Measurements from ENCODE around the gene CA5A.
"Not testable (repeated sequence)": the region's sequence is repeated elsewhere in the genome, so short reads cannot be mapped to it uniquely, and the experiment has no call there.

DNA sequence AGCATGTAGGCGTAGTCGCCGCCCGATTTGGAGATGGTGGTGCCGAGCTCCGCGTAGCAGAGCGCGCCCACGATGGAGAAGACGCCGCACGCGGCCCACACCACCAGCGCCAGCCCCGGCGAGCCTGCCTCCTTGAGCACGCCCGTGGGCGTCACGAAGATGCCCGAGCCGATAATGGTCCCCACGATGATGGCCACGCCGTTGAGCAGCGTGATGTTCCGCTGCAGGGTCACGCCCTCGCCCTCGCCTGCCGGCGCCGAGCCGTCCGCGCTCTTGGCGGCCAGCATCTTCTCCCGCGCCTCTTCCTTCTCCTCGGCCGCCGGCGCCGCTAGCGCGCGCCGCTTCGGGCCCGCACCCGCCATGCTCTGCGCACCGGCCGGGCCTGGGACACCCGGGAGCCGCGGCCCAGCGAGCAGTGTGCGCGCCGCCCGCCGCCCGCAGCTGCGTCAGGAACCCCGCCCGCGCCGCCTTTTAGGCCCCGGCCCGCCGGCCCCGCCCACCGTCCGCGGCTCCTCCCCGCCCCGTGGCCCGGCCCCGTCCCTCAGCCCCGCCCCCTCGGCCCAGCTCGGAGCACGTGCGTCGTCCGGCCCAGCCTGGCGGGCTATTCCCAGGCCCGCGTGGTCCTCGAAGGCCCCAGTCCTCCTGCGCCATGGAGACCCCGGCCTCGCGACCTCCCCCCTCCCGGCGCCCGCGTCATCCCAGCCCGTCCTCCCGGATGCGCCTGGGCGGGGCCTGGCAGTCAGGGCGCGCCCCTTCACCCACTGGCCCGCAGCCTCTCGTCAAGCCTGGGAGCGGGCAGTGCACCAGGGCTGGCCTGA is 67.1 kb downstream of the CA5A start, which contains the start of gene SLC7A5:
- not testable (repeated sequence) for TF ChIP-seq CTCF (IDR thresholded peaks at IDR 0.05; ENCODE audit: low read depth, low read length); EZH2phosphoT487 (IDR thresholded peaks at IDR 0.05; ENCODE audit: low read depth)

Data from OCI-LY3 (cell line).